ENCODE measurements around the gene CDH4. TPM values are rescaled to one million over a fixed set of nuclear protein-coding genes. Genes with fewer than 3 reads are reported as not detected.

Gene CDH4
- polyA plus RNA-seq, 1 donor (not counting 4 experiments of a cell fraction or from before 2014, with no cell fraction given), result 2.2 TPM

DNA sequence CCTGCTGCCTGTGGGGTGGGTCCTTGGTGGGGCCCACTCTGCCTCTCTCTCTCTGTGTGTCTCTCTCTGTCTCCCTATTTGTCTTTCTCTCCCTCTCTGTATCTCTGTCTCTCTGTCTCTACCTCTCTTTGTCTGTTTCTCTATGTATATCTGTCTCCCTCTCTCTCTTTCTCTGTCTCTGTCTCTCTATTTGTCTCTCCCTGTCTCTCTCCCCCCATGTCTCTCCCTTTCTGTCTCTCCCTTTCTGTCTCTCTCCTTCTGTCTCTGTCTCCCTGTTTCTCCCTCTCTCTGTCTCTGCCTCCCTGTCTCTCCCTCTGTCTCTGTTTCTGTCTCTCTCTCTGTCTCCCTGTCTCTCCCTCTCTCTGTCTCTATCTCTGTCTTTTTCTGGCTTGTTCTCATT, 353.2 kb downstream of the CDH4 start:
- Histone ChIP-seq H3K9me1 (ENCODE audit: control insufficient read depth, extremely low read depth, insufficient read depth, low read length) (no peaks in the 10 kb centered on the region), H4K20me1 (ENCODE audit: control insufficient read depth, extremely low read depth, insufficient read depth, low read length) (peaks cover 14% of the 10 kb centered on the region), H3K9ac (ENCODE audit: control insufficient read depth, extremely low read depth, insufficient read depth, low read length) (no peak overlapping the region), H2AFZ (ENCODE audit: control insufficient read depth, low read length) (no peak overlapping the region), H3K9me3 (ENCODE audit: control insufficient read depth, low read depth, low read length) (peaks cover 2% of the 10 kb centered on the region), H3K4me1 (ENCODE audit: control insufficient read depth, extremely low read depth, insufficient read depth, low read length) (no peaks in the 10 kb centered on the region), H3K79me2 (ENCODE audit: control insufficient read depth, insufficient read depth, low read length) (no peaks in the 10 kb centered on the region), H3K4me3 (ENCODE audit: control insufficient read depth in 2 of 3, extremely low read depth in 1 of 3, insufficient read depth in 2 of 3, low read depth in 1 of 3, low read length in 3 of 3) (no peak overlapping the region), H3K4me2 (ENCODE audit: control insufficient read depth, extremely low read depth, insufficient read depth, low read depth, low read length) (no peak overlapping the region), H3K36me3 (ENCODE audit: control insufficient read depth in 2 of 2, extremely low read depth in 1 of 2, insufficient read depth in 2 of 2, low read length in 2 of 2) (no peaks in the 10 kb centered on the region), H3K27me3 (ENCODE audit: control insufficient read depth, extremely low read depth, insufficient read depth, low read length) (peaks cover 2% of the 10 kb centered on the region), H3K27ac (ENCODE audit: control insufficient read depth, insufficient read depth, low read length) (no peak overlapping the region)
- DNase-seq (ENCODE audit: low read depth, low spot score) (no peak), FAIRE-seq (no peak)
- TF ChIP-seq CTCF (optimal IDR thresholded peaks at IDR 0.05 in 1 of 3, IDR thresholded peaks at IDR 0.05 in 1 of 3, conservative IDR thresholded peaks at IDR 0.05 in 1 of 3; ENCODE audit: extremely low read depth in 1 of 3, insufficient read depth in 2 of 3, low read length in 3 of 3), result no peak
- no peak for TF ChIP-seq EZH2 (IDR thresholded peaks at IDR 0.05; ENCODE audit: low read length)
- dilution Hi-C loops (cut with MboI; ENCODE audit: extremely low pct_ligation_motif_present, low sequenced_read_pairs), result no loop called here

DNA sequence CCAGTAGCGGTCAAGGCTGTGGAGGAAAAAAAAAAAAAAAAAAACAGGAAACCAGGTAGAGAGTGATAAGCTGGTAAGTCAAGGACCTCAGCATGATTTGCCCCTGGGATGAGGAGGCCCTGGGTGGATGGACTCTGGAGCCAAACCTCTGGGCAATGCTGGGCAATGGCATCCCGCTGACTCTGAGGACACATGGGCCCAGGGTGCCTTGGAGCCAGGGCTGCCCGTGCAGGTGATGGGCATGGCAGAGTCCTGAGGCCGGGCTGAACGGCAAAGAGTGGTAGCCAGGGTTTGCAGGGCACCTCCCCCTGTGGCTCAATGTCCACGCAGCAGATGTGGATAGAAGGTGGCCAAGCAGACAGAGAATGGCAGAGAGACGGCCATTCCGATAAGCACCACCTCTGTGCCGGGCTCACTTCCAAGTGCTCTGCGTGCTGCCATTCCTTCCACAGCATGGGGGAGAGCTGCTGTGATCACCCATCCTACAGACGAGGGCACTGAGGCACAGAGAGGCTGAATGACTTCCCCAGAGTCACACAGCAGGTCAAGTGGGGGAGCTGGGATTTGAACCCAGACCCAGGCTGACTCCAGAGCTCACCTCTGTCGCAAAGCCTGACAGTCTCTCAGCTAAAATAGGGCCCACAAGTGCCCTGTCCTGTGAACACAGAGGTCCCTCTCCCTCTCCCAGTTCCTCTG, 353.9 kb downstream of the CDH4 start:
- Histone ChIP-seq H3K4me1 (ENCODE audit: control insufficient read depth, extremely low read depth, insufficient read depth, low read length) (no peaks in the 10 kb centered on the region), H3K4me2 (ENCODE audit: control insufficient read depth, extremely low read depth, insufficient read depth, low read depth, low read length) (no peak overlapping the region), H4K20me1 (ENCODE audit: control insufficient read depth, extremely low read depth, insufficient read depth, low read length) (peaks cover 14% of the 10 kb centered on the region), H3K27ac (ENCODE audit: control insufficient read depth, insufficient read depth, low read length) (no peak overlapping the region), H3K9me3 (ENCODE audit: control insufficient read depth, low read depth, low read length) (peaks cover 2% of the 10 kb centered on the region), H2AFZ (ENCODE audit: control insufficient read depth, low read length) (no peak overlapping the region), H3K9ac (ENCODE audit: control insufficient read depth, extremely low read depth, insufficient read depth, low read length) (no peak overlapping the region), H3K79me2 (ENCODE audit: control insufficient read depth, insufficient read depth, low read length) (no peaks in the 10 kb centered on the region), H3K9me1 (ENCODE audit: control insufficient read depth, extremely low read depth, insufficient read depth, low read length) (no peaks in the 10 kb centered on the region), H3K27me3 (ENCODE audit: control insufficient read depth, extremely low read depth, insufficient read depth, low read length) (peaks cover 2% of the 10 kb centered on the region), H3K36me3 (ENCODE audit: control insufficient read depth in 2 of 2, extremely low read depth in 1 of 2, insufficient read depth in 2 of 2, low read length in 2 of 2) (no peaks in the 10 kb centered on the region), H3K4me3 (ENCODE audit: control insufficient read depth in 2 of 3, extremely low read depth in 1 of 3, insufficient read depth in 2 of 3, low read depth in 1 of 3, low read length in 3 of 3) (no peak overlapping the region)
- dilution Hi-C loops (cut with MboI; ENCODE audit: extremely low pct_ligation_motif_present, low sequenced_read_pairs), result no loop called here
- FAIRE-seq (no peak), DNase-seq (ENCODE audit: low read depth, low spot score) (no peak)
- TF ChIP-seq EZH2 (IDR thresholded peaks at IDR 0.05; ENCODE audit: low read length), result no peak
- no peak for TF ChIP-seq CTCF (optimal IDR thresholded peaks at IDR 0.05 in 1 of 3, IDR thresholded peaks at IDR 0.05 in 1 of 3, conservative IDR thresholded peaks at IDR 0.05 in 1 of 3; ENCODE audit: extremely low read depth in 1 of 3, insufficient read depth in 2 of 3, low read length in 3 of 3)

All from keratinocyte (primary cell).